ENCODE results near the gene GNAS. TPM values are rescaled to one million over a fixed set of nuclear protein-coding genes. Genes with fewer than 3 reads are reported as not detected.

GNAS gene
- total RNA-seq, 1 donor from 2014 or later: 203 TPM

DNA sequence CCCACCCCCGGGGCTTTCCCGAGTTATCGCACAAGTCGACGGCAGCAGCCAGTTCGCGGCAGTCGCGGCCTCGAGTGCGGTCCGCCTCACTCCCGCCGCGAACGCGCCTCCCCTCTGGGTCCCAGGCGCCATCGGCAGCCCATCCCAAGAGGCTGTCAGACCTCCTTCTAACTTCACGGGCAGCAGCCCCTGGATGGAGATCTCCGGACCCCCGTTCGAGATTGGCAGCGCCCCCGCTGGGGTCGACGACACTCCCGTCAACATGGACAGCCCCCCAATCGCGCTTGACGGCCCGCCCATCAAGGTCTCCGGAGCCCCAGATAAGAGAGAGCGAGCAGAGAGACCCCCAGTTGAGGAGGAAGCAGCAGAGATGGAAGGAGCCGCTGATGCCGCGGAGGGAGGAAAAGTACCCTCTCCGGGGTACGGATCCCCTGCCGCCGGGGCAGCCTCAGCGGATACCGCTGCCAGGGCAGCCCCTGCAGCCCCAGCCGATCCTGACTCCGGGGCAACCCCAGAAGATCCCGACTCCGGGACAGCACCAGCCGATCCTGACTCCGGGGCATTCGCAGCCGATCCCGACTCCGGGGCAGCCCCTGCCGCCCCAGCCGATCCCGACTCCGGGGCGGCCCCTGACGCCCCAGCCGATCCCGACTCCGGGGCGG is 1.6 kb downstream of the GNAS start:
- DNase-seq (ENCODE audit: low read depth in 2 of 2): no peak

DNA sequence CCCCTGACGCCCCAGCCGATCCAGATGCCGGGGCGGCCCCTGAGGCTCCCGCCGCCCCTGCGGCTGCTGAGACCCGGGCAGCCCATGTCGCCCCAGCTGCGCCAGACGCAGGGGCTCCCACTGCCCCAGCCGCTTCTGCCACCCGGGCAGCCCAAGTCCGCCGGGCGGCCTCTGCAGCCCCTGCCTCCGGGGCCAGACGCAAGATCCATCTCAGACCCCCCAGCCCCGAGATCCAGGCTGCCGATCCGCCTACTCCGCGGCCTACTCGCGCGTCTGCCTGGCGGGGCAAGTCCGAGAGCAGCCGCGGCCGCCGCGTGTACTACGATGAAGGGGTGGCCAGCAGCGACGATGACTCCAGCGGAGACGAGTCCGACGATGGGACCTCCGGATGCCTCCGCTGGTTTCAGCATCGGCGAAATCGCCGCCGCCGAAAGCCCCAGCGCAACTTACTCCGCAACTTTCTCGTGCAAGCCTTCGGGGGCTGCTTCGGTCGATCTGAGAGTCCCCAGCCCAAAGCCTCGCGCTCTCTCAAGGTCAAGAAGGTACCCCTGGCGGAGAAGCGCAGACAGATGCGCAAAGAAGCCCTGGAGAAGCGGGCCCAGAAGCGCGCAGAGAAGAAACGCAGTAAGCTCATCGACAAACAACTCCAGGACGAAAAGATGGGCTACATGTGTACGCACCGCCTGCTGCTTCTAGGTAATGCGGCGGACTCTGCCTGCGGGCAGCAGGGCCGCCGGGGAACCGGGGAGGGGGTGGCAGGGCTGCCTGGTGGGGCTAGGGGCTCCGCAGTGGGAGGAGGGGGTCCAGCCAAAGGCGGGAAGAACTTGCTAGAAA is 2.3 kb downstream of the GNAS start:
- no peak for DNase-seq (ENCODE audit: low read depth in 2 of 2)

DNA sequence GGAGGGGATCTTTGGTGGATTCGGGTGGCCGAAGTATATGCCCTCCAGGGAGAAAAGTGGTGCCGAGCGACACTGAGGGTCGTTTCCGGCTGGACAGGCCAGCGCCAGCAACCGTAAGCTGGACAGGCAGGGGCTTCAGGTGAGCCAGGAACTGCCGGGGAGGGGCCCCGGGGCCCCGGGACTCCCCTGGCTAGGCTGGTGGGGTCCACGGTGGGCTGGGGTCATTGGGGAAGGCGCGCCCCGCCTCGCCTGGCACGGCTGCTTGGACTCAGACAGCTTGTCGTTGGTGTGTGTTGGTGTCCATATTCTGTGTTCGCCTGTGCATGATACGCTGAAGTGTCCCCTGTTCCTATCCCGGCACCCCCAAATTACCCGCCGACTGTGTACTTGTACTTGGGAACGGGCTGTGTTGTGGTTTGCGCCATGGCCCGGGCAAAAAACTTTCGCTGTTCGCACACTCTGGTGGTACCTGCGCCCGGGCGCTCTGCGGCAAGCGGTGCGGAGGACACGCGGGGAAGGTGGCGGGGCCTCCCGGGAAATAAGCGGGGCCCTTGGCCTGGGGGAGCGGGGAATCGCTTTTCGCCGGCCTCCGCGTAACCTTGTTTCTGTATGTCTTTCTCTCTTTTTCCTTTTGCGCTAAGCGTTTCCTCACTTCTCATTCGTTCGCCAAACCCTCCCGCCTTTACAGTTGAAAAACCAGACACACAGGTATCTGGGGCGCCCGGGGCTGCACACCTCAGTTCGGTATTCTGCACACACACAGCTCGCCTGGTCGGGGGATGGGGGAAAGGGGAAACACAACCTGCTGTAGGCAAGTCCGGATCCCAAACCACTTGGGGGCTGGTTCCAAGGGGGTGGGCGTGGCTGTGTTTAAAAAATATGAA is 3.2 kb downstream of the GNAS start:
- DNase-seq (ENCODE audit: low read depth in 2 of 2): no peak

DNA sequence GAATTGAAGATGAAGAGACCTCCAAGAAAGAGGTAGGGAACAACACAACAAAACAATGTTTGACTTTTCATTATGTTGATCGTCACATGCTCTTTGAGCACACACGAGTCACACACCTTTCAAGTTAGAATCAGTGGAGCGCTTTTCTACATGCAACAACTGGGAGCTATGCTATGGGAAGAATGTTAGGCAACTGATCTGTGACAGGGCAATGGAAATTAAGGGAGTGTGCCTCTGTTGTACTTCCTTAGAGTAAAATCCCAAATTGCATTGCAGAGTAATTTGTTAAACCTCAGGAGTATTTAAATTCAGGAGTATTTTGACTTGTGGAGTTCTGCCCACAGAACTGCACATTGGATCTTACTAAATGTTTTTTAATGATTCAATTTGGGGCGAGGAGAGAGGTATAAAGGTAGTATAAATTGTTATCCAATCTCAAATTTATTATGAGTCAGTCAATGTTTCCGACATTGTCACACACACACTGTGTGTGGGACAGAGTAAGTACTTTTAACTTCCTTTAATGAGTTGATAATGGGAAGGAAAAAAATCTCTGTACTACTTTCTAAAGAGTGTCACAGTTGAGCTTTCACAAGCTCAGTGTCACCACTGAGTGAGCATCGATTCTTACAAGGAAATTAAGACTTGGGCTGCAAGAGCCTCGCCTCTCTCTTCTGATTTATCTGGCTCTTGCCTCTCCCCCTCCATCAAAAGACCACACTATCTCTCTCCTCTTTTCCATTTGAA is 10.7 kb downstream of the GNAS start:
- DNase-seq (ENCODE audit: low read depth in 2 of 2): no peak

DNA sequence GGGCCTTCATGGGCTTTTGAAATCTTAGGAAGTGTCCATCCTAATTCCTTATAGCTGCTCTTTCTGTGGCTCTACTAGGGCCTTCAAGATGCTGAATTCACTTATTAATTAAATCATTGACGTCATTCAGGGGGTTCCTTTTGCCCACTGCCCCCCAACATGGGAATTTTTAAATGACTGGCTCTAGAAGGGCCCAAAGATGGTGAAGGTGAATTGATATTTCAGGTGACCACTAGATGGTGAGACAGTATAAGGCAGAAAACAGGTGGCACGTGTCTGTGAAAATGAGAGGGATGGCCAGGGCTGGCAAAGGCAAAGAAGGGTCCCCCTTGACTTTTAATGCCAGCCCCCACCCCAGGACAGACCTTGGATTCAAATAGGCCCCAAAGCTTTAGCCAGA is 11.8 kb downstream of the GNAS start:
- DNase-seq (ENCODE audit: low read depth in 2 of 2): no peak

DNA sequence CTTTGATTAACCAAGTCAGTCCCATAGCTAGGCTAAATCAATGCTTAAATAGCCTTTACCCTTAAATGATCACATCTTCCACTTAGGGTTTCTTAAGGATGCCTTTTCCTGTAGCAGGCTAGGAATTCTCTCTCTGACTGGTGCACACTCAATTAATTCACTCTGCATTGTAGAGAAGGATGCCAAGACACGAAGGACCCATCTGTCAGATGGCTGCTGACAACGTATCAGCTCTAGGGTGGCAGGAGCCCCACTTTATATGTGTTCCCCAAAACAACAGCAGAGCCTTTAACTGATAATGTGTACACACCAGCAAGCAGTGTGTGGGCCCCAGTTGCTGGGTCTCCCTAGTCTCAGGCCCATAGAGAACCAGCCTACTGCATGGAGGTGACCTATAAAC is 13.3 kb downstream of the GNAS start:
- no peak for DNase-seq (ENCODE audit: low read depth in 2 of 2)

DNA sequence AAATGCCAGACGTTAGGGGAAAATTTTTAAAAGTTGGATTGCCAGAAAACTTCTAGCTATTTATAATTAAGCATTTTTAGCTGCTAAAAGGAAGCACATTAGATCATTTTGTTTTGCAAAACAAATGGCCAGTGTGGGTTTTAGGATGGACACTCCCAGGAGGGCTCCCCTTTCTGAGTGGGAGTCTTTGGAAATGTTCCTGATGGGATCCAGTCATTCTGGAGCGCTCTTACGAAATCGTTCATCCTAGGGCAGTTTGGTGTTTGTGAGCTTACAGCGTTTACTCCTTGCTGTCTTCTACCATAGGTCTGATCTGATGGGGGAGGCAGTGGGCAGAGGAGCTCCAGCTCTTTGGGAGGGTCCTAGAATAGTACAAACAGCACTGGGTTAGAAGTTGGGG is 14.7 kb downstream of the GNAS start:
- DNase-seq (ENCODE audit: low read depth in 2 of 2): no peak

DNA sequence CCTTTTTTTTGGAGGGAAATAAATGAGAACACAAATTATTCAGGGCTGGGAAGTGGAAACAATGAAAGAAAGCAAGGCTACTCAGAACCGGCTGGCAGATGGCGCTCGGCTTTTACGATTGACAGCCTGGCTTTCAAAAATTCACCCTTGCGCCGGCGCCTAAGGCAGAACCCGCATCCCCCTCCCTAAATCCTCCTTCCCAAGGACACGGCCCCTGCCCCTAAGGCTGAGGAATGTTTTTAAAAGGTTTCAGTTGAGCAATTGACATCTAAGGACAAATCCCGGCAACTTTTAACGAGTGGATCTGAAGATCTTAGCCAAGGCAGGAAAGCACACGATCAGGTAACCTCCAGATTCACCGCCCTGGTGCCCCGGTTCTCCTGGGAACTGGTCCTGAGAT is 16.3 kb downstream of the GNAS start:
- peak in 1 of 2 donors; percentile 35 for DNase-seq (ENCODE audit: low read depth in 2 of 2)

DNA sequence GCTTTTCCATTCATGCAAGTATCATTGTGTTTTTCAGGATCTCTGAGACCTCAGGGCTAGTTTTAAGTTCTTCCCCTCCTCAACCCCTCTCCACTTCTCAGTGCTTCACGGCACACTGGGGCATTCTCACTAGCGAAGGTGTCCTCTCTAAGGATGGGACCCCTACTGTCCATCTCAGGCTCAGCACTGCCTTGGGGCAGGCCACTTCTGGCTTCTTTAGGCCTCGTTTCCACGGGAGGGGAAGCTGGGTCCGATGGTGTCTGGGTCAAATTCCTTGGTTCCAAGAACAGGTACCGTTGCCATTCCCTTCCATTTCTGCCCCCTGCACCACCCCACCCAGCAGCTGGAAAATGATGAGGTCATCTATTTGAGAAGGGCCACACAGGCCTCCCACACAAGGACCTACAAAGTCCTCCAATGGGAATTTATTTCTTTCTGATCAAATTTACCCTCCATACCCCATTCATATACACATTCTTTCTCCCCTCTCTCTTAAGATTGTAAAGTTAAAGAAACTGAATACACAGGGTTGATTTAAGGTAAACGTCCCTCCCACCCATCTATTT is 17.2 kb downstream of the GNAS start:
- no peak for DNase-seq (ENCODE audit: low read depth in 2 of 2)

DNA sequence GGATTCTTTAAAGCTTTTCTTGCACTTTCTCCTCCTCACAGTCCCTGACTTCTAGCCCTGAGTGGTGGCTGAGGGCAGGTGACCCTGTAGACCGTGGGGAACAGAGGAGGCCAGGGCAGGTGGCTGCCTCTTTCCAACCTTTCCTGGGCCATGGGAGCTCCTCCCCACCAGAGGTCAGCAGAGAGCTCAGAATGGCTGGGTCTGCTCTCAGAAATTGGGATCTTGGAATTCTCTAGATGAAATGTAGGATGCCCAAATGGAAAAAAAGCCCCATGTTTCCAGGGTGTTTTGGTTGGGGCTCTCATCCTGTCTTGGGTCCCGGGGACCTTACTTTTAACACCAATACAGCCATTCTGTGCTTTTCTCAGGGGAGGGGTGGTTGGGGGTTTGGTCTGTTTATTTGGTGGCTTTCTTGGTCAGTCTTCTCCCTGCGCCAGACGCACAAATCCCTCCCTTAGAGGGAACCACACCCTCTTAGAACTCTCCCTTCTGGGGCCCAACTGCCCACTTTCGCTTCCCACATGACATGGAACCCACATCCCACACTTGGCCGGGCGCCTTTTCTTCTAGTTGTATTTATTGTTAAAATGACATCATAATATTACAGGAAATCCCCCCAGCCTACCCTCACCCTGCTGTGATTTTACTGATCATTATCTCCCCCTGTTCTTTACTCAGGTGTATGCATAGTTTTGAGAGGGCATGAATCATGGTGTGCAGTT is 17.9 kb downstream of the GNAS start:
- peak in 1 of 2 donors; percentile 62 for DNase-seq (ENCODE audit: low read depth in 2 of 2)

DNA sequence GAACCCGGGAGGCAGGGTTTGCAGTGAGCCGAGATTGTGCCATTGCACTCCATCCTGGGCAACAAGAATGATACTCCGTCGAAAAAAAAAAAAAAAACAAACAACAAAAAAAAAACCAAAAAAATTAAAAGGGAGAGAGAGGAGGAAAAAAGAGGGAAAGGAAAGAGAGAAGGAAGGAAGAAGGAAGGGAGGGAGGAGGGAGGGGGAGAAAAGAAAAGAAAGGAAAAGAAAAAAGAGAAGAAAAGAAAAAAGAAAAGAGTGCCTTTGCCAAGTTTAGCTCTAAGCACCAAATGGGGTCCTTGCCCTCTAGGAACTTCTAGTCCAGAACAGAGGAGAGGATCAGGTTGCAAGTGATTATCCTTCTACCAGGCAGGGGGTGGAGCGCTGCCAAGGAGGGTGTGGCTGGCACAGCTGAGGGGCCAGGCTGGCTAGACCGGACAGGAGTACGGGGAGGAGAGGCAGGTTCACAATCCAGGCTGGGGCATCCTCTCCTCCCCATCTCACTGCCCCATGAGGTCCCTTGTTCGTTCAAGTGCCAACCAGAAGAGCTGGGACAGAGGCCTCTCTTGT is 19.1 kb downstream of the GNAS start:
- no peak for DNase-seq (ENCODE audit: low read depth in 2 of 2)

DNA sequence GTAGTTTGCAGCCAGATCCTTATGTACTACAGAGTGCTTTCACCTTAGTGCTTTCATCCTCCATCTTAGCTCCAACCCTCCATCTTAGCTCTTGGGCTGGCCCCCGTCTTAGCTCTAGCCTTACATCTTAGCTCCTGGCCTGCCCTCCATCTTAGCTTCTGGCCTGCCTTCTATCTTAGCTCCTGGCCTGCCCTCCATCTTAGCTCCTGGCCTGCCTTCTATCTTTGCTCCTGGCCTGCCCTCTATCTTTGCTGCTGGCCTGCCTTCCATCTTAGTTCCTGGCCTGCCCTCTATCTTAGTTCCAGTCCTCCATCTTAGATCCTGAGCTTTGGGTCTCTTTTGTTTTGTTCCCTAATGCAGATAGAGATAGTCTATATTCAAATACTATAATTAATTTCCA is 22.0 kb downstream of the GNAS start:
- DNase-seq (ENCODE audit: low read depth in 2 of 2): no peak

DNA sequence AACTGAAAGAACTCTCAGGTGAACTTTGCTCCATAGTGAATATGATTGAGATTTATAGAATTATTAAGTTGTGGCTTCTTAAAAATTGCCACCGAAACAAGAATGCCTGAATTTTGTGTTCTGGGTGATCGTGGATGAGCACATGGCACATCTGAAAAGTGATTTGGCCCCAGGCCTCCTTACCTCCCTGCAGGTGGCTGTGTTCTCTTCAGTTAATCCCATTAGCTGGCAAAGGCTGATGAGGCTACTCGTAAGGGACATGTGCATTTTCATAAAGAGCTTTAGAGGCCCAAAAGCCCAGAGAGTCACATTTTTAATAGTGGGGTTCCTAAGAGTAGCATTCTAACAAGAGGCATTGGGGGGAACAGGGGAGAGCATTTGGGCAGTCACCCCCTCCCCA is 22.6 kb downstream of the GNAS start:
- DNase-seq (ENCODE audit: low read depth in 2 of 2): no peak

DNA sequence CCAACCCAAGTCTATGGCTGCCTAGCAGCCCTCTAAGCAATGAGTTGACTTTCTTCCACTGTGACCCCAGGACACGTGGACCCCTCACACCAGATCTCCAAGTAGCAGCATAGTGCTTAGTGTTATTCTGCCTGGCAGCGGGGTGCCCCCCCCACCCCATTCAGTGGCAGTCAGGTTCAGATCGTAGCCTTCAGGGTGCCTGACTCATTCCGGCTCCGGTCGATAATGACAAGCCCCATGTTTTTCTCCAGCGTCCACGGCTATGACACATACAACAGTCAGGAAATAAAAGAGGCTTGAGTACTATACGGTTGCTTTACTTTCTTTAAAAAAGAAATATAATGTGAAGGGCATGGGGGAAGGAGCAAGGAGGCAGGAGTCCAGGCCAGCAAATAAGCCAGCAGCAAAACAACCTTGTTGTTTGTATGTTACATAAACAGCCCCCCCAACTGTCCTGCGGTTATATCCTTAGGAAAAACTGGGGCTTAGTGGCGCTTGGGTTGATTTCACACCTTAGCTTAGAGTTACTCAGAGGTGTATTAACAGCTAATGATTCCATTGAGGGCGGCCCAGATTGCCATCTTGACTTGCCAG is 23.1 kb downstream of the GNAS start:
- DNase-seq (ENCODE audit: low read depth in 2 of 2): peak in 1 of 2 donors; percentile 82

DNA sequence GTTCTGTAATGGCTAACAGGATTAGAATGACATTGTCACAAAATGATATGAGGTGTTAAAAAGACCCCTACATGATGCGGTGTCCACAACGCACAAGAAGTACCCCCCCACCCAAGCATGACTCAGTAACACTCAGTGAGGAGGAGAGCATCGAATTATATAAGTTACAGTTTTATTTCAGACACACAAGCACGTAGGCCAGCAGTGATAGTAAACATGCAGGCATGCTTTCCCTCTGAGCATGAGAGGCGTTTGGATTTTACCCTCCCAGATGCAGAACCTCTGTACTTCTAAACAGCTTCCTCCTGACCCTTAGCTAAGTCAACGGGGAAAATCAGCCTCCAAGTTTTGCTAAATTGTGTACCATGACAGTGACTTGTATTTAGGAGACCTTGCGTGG is 23.9 kb downstream of the GNAS start:
- no peak for DNase-seq (ENCODE audit: low read depth in 2 of 2)

DNA sequence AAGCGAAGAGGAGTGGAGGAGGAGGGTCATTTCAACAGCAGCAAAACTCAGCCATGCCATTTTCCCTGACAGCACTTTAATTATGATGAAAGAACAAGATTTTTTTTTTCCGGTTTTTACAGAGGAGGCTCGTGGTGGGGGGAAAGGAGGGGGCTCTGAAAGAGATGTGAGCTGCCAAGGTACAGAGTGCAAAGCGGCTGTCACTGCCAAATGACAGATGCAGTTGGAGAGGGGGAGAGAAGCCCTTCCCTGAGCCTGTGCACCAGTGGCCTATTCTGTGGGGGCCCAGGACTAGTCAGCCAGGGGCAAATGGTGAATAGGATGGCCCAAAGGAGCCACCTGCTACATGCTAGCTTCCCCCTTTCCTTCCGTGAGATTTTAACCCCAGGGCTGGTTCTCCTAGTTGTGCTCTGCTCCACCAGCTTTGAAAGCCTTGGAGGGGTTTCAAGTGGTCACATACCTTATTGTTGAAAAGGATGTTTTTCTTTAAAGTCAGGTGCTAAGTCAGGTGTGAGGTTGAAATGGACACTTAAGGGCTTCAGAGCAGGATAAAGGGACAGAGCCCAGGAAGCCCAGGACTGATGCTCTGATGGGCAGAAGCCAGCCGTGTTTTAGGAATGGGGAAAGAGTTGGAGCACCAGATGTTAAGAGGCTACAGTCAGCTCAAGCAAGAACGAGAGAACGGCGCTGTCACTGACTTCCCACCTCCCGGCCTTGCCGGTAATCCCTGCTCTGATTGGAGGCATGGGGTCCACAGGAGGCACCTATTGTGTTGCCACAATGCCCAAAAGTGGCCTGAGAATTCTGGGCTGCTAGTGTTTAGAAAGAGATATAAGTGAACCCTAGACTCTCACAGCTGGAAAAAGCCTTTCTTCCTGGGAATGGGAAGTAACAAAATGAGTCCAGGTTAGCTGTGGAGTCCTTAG is 24.8 kb downstream of the GNAS start:
- DNase-seq (ENCODE audit: low read depth in 2 of 2): no peak

DNA sequence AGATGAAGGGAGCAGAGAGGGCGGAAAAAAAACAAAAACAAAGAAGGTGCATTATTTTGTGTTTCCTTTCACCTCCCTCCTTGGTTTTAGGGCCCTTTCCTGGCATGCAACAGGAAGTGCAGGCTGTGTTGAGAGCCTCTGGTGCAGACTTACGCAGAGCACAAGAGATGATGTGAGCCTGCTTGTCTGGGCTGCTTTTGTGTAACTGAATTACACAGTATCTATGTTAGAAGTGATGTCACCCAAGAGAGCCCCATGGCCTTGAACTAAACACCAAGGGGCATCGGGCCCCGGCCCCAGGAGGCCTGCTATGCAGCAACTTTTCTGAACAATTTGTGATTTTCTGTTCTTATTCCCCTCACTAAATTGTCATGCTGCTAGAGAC is 25.5 kb downstream of the GNAS start:
- no peak for DNase-seq (ENCODE audit: low read depth in 2 of 2)

DNA sequence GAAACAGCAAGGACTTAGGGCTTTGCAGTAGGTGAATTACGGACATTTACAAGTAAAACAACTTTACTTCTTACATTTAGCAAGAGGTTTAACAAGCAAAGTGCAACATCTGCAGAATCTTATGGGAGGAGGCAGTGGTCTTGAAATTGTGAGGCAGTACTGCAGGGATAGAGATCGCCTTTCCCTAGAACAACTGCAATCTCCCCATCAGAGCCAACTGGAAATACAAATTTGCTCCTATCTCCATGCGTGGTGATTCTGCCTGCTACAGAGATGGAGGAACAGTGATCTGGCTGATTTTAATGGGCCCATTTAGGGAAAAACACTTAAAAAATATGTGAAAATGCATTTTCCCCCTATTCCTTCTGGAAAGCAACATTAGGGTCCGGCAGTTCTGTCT is 25.9 kb downstream of the GNAS start:
- no peak for DNase-seq (ENCODE audit: low read depth in 2 of 2)

DNA sequence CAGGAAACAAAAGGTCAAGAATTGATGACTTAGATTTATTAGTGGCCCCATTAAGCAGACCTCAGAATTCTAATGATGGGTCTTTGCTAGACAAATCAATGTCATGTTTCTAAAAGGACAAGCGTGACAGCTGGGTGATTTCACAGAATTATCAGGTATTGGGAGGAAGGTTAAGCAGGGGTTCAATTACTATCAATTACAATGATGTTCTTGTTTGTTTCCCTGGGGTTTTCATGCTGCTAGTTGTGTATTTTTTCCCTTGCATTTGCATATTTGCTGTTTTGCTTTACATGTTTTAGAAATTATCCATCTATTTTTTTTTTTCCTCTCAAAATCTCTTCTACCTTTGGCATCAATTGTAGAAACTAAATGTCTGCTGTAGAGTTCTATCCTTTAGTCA is 27.9 kb downstream of the GNAS start:
- no peak for DNase-seq (ENCODE audit: low read depth in 2 of 2)
